CD4-positive, alpha-beta T cell (primary cell): ENCODE results near the gene AWAT1. TPM values are rescaled to one million over a fixed set of nuclear protein-coding genes. Genes with fewer than 3 reads are reported as not detected.

ENCODE experiments used
- ATAC-seq: fragments of 200-7000 bp; cut with Tn5 transposase; one replicate; pipeline ENCODE4 v1.10.0; 2022; ENCODE audit warnings: mild to moderate bottlenecking; ENCODE audit not compliant: poor library complexity
- CTCF ChIA-PET: fragments of 350-600 bp; sonication (Branson Sonifier 250); formaldehyde crosslinking; loops from one replicate; lab custom pipeline; 2021; ENCODE audit warnings: antibody characterized with exemption, inconsistent platforms; lab: Charles Lee
- POLR2A ChIA-PET: fragments of 350-600 bp; sonication (Branson Sonifier 250); formaldehyde crosslinking; loops from one replicate; lab custom pipeline; 2021; ENCODE audit warnings: antibody characterized with exemption, inconsistent platforms; lab: Charles Lee
- DNase-seq, 14 experiments: peaks; one replicate each; pipeline ENCODE4 v3.0.0-alpha.2; 2013 to 2020; ENCODE audit warnings: mixed read lengths in 2 of 14
- H3K27ac ChIP-seq, 2 donors: one replicate each; pipeline versions ENCODE4 v1.5.1 to v1.7.0; 2013; ENCODE audit warnings: low read length in 2 of 2, low read depth in 1 of 2, mild to moderate bottlenecking in 1 of 2
- H3K27me3 ChIP-seq, 2 experiments: 1 replicate in 1 of 2; 2 replicates in 1 of 2; pipeline versions ENCODE4 v1.6.1 to v1.7.0; 2013; ENCODE audit warnings: low read length in 2 of 2, control low read depth in 1 of 2, mild to moderate bottlenecking in 1 of 2, moderate library complexity in 1 of 2; ENCODE audit not compliant: insufficient read depth in 2 of 2, control insufficient read depth in 1 of 2
- H3K36me3 ChIP-seq: one replicate; pipeline ENCODE4 v1.6.1; 2013; ENCODE audit warnings: low read length, control low read depth; ENCODE audit not compliant: insufficient read depth
- H3K4me1 ChIP-seq: one replicate; pipeline ENCODE4 v1.6.1; 2013; ENCODE audit warnings: low read length, control low read depth; ENCODE audit not compliant: insufficient read depth
- H3K4me3 ChIP-seq: one replicate; pipeline ENCODE4 v1.5.1; 2013; ENCODE audit warnings: mild to moderate bottlenecking, low read length, moderate library complexity
- H3K9me3 ChIP-seq, 2 experiments: 1 replicate in 1 of 2; 2 replicates in 1 of 2; pipeline versions ENCODE4 v1.6.1 to v1.7.0; 2013; ENCODE audit warnings: low read length in 2 of 2, mild to moderate bottlenecking in 2 of 2, control low read depth in 1 of 2, moderate library complexity in 1 of 2; ENCODE audit not compliant: control insufficient read depth in 1 of 2, insufficient read depth in 1 of 2
- H3K27ac Mint-ChIP-seq: one replicate; pipeline ENCODE4 v1.8.0; 2020; ENCODE audit warnings: mixed read lengths
- H3K27me3 Mint-ChIP-seq: one replicate; pipeline ENCODE4 v1.8.0; 2021; ENCODE audit warnings: mixed read lengths
- H3K36me3 Mint-ChIP-seq: one replicate; pipeline ENCODE4 v1.8.0; 2021; ENCODE audit warnings: low read depth, mixed read lengths
- H3K4me1 Mint-ChIP-seq: one replicate; pipeline ENCODE4 v1.8.0; 2021; ENCODE audit warnings: low read depth, mixed read lengths
- H3K4me3 Mint-ChIP-seq: one replicate; pipeline ENCODE4 v1.8.0; 2020; ENCODE audit warnings: mild to moderate bottlenecking, mixed read lengths
- H3K9me3 Mint-ChIP-seq: one replicate; pipeline ENCODE4 v1.8.0; 2020; ENCODE audit warnings: mixed read lengths
- CTCF ChIP-seq: fragments of 200-600 bp; IDR thresholded peaks from one replicate; pipeline ENCODE4 v1.8.0; 2022; ENCODE audit warnings: antibody characterized with exemption, mild to moderate bottlenecking
- intact Hi-C, 2 experiments: fragments of 100-400 bp; cut with DNase I in 1 of 2; cut with micrococcal nuclease in 1 of 2; formaldehyde crosslinking; loops; one replicate each; pipeline versions ENCODE4 v1.15.1 to v1.9.0; 2023 to 2025; cut with DNase I, micrococcal nuclease
- total RNA-seq, 174 experiments: library from RNA in 2 of 174; stranded (reverse) in 2 of 174; gene quantifications; one replicate each; pipeline ENCODE4 v1.2.3 and lab custom pipeline; 2021 to 2026

The AWAT1 gene
- total RNA-seq, 2 experiments from 2014 or later = not detected

DNA sequence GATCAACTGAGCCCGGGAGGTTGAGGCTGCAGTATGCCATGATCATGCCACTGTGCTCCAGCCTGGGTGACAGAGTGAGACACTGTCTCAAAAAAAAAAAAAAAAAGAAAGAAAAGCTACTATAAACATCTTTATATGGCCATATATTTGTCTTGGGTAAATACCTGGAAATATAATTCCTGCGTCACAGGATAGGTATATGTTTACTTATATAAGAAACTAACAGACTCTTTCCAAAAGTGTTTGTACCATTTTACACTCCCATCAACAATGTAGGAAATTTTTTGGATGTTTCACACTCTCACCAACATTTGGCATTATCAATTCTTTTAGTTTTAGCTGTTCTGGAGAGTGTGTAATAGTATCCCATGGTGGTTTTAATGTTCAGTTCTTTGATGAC, 12.8 kb downstream of the AWAT1 start:
- DNase-seq (no peak), ATAC-seq (no peak)
- Mint-ChIP-seq H3K4me3 (no peak overlapping the region), H3K4me1 (no peaks in the 10 kb centered on the region), H3K27me3 (no peaks in the 10 kb centered on the region), H3K36me3 (no peaks in the 10 kb centered on the region), H3K27ac (no peak overlapping the region), H3K9me3 (no peaks in the 10 kb centered on the region)
- no peak for TF ChIP-seq CTCF
- H3K9me3 ChIP-seq = no peaks in the 10 kb centered on the region
- ChIA-PET POLR2A (no interaction called here), CTCF (interaction anchor here (0.6 to 0.7 kb wide), 2 partner anchors 47 to 128 kb away, joined by 3 read pairs; no protein-coding TSS in a partner anchor)
- no peaks in the 10 kb centered on the region for H3K27me3 ChIP-seq
- no peaks in the 10 kb centered on the region for H3K36me3 ChIP-seq
- H3K27ac ChIP-seq = no peak overlapping the region
- H3K4me1 ChIP-seq = no peaks in the 10 kb centered on the region
- H3K4me3 ChIP-seq = no peak overlapping the region
- intact Hi-C loops = no loop called here

DNA sequence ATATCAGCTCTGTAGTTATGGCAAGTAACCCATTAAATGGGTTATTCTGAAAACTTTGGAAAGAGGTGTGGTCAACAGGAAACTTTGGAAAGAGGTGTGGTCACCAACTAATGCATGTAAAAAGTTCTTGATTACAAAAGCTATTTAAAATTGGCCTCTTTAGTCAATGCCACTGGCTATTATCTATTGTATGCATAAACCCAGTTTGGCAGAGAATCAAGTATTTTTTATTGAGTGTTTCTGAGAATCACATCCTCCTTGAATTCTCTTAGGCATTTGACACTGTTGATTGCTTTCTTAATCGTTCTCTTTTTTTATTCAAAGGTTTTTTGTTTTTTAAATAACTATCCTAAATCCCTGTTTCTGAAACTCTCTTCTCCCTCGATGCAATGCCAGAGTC, 18.0 kb downstream of the AWAT1 start:
- ChIA-PET POLR2A (no interaction called here), CTCF (no interaction called here)
- H3K4me1 Mint-ChIP-seq = no peaks in the 10 kb centered on the region

DNA sequence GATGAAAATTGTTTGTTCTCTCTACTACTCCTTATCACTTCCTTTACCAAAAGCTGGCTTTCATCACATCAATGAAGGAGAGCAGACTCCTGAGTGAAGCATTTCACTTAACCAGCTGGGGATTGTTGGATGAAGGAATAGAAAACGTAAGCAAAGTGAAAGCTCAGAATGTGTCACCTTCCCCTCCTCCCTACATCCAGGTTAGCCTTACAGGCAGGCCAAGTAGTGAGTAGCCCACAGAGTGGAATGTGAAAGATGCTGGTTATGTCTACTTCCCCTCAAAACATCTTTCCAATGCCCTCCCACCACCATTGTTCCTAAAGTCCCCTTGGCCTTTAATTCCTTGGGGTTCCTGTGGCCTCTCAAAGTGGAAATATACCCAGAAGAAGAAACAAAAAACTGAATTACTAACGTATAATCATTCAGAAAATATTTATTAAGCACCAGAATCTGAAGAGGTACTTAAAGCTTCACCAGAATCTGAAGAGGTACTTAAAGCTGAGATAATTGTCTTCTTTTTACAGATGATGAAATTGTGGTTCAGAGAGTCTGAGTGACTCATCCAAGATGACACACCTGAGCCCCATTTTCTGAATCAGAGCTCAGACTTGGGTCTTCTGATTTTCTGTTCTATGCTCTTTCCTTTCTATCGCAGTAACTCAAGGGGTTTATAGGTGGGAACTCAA, 19.1 kb downstream of the AWAT1 start:
- H3K4me1 Mint-ChIP-seq = no peaks in the 10 kb centered on the region
- intact Hi-C loops = no loop called here
- CTCF ChIA-PET = no interaction called here
- H3K4me3 Mint-ChIP-seq = no peak overlapping the region
- H3K27me3 ChIP-seq = no peaks in the 10 kb centered on the region
- H3K36me3 ChIP-seq = no peaks in the 10 kb centered on the region
- no peaks in the 10 kb centered on the region for H3K9me3 ChIP-seq
- no peaks in the 10 kb centered on the region for H3K27me3 Mint-ChIP-seq
- no peak overlapping the region for H3K4me3 ChIP-seq
- DNase-seq = no peak
- POLR2A ChIA-PET = no interaction called here
- no peaks in the 10 kb centered on the region for H3K4me1 ChIP-seq
- no peak overlapping the region for H3K27ac Mint-ChIP-seq
- H3K9me3 Mint-ChIP-seq = no peaks in the 10 kb centered on the region
- no peak overlapping the region for H3K27ac ChIP-seq
- no peak for ATAC-seq
- peaks cover 8% of the 10 kb centered on the region for H3K36me3 Mint-ChIP-seq
- TF ChIP-seq CTCF = no peak

More for the DNA sequence above, 18.0 kb downstream of the AWAT1 start:
- Histone ChIP-seq H3K27me3 (no peaks in the 10 kb centered on the region), H3K27ac (no peak overlapping the region), H3K4me1 (no peaks in the 10 kb centered on the region), H3K4me3 (no peak overlapping the region), H3K36me3 (no peaks in the 10 kb centered on the region), H3K9me3 (no peaks in the 10 kb centered on the region)
- H3K9me3 Mint-ChIP-seq = no peaks in the 10 kb centered on the region
- H3K27me3 Mint-ChIP-seq = no peaks in the 10 kb centered on the region
- intact Hi-C loops = no loop called here
- DNase-seq (no peak), ATAC-seq (no peak)
- TF ChIP-seq CTCF = no peak
- peaks cover 8% of the 10 kb centered on the region for H3K36me3 Mint-ChIP-seq
- H3K27ac Mint-ChIP-seq = no peak overlapping the region
- no peak overlapping the region for H3K4me3 Mint-ChIP-seq
